A673 (cell line): ENCODE data around the gene MFSD1. TPM values are rescaled to one million over a fixed set of nuclear protein-coding genes. Genes with fewer than 3 reads are reported as not detected.

Source experiments
- BruUV-seq: library from RNA; stranded (reverse); fragments of 400-500 nt; replicated peaks from 2 replicates; lab custom pipeline; 2021; lab: Mats Ljungman, UMichigan
- CTCF ChIA-PET: fragments of 300-600 bp; sonication (Branson Sonifier 250); formaldehyde crosslinking; loops from one replicate; lab custom pipeline; 2022; ENCODE audit warnings: antibody characterized with exemption; lab: Charles Lee
- POLR2A ChIA-PET: fragments of 300-600 bp; sonication (Branson Sonifier 250); formaldehyde crosslinking; loops from one replicate; lab custom pipeline; 2022; ENCODE audit warnings: antibody characterized with exemption; ENCODE audit not compliant: low non-redundant PET; lab: Charles Lee
- DNase-seq: peaks from one replicate; pipeline ENCODE4 v3.0.0-alpha.2; 2015; ENCODE audit warnings: low spot score
- H3K27ac ChIP-seq: fragments of 200-600 bp; sonication (generic); 2 replicates; pipeline ENCODE4 v1.5.1; 2016; ENCODE audit warnings: mixed run types, low read depth, mild to moderate bottlenecking, mixed read lengths, antibody characterized with exemption, low read length; ENCODE audit not compliant: poor library complexity, severe bottlenecking
- H3K27me3 ChIP-seq: fragments of 200-600 bp; sonication (generic); replicated peaks from 2 replicates; pipeline ENCODE4 v1.6.1; 2017; ENCODE audit warnings: mixed run types, low read depth, mild to moderate bottlenecking, mixed read lengths, antibody characterized with exemption, low read length; ENCODE audit not compliant: insufficient read depth, poor library complexity
- H3K36me3 ChIP-seq: fragments of 200-600 bp; sonication (generic); 2 replicates; pipeline ENCODE4 v1.6.1; 2016; ENCODE audit warnings: mixed run types, mild to moderate bottlenecking, mixed read lengths, antibody characterized with exemption, low read length; ENCODE audit not compliant: insufficient read depth, poor library complexity, severe bottlenecking
- H3K4me1 ChIP-seq: fragments of 200-600 bp; sonication (generic); 2 replicates; pipeline ENCODE4 v1.6.1; 2017; ENCODE audit warnings: mixed run types, mild to moderate bottlenecking, mixed read lengths, antibody characterized with exemption, low read length; ENCODE audit not compliant: insufficient read depth, poor library complexity, severe bottlenecking
- H3K4me3 ChIP-seq: fragments of 200-600 bp; sonication (generic); 2 replicates; pipeline ENCODE4 v1.5.1; 2016; ENCODE audit warnings: low read depth, mixed run types, mild to moderate bottlenecking, mixed read lengths, low read length; ENCODE audit not compliant: poor library complexity, severe bottlenecking
- H3K9me3 ChIP-seq: fragments of 200-600 bp; sonication (generic); 2 replicates; pipeline ENCODE4 v1.6.1; 2016; ENCODE audit warnings: mixed run types, low read depth, mild to moderate bottlenecking, mixed read lengths, antibody characterized with exemption, low read length; ENCODE audit not compliant: poor library complexity, severe bottlenecking
- CTCF ChIP-seq: fragments of 300-800, 200-600 bp; sonication (generic); conservative IDR thresholded peaks from 2 replicates; pipeline ENCODE4 v1.5.1; 2017; ENCODE audit warnings: low read depth, mild to moderate bottlenecking, antibody characterized with exemption, low read length, moderate library complexity, mixed read lengths
- EZH2 ChIP-seq: fragments of 200-600 bp; sonication (generic); IDR thresholded peaks from 2 replicates; pipeline ENCODE4 v1.6.1; 2017; ENCODE audit warnings: borderline replicate concordance, low read depth, mild to moderate bottlenecking, mixed read lengths, antibody characterized with exemption, low read length; ENCODE audit not compliant: poor library complexity, severe bottlenecking
- intact Hi-C: fragments of 100-400 bp; cut with micrococcal nuclease; formaldehyde crosslinking; loops from one replicate; pipeline ENCODE4 v1.10.0; 2022; ENCODE audit not compliant: unreplicated experiment
- total RNA-seq: library from RNA; stranded (reverse); gene quantifications from 2 replicates; pipeline ENCODE4 v1.2.3, GENCODE V29; 2021

MFSD1 gene
- total RNA-seq, 1 experiment from 2014 or later, result 15.2 TPM

GRCh38 chr3:158808697-158809096 lies 6.8 kb downstream of the MFSD1 start:
- Histone ChIP-seq H3K27me3 (no peaks in the 10 kb centered on the region), H3K4me1 (no peaks in the 10 kb centered on the region), H3K27ac (no peak overlapping the region), H3K4me3 (no peak overlapping the region), H3K36me3 (no peaks in the 10 kb centered on the region), H3K9me3 (no peaks in the 10 kb centered on the region)
- no peak for TF ChIP-seq EZH2
- no peak for TF ChIP-seq CTCF
- no peak for DNase-seq
- ChIA-PET CTCF (no interaction called here), POLR2A (no interaction called here)
- BruUV-seq, result no TSS peak
- intact Hi-C loops, result no loop called here

GRCh38 chr3:158809642-158810041 lies 7.8 kb downstream of the MFSD1 start:
- Histone ChIP-seq H3K27ac (no peak overlapping the region), H3K4me1 (no peaks in the 10 kb centered on the region), H3K27me3 (no peaks in the 10 kb centered on the region), H3K9me3 (no peaks in the 10 kb centered on the region), H3K36me3 (no peaks in the 10 kb centered on the region), H3K4me3 (no peak overlapping the region)
- TF ChIP-seq EZH2 (no peak), CTCF (no peak)
- CTCF ChIA-PET, result no interaction called here
- intact Hi-C loops, result no loop called here
- no peak for DNase-seq
- BruUV-seq, result no TSS peak
- POLR2A ChIA-PET, result no interaction called here

GRCh38 chr3:158810823-158811724 lies 9.2 kb downstream of the MFSD1 start:
- BruUV-seq, result no TSS peak
- H3K9me3 ChIP-seq, result no peaks in the 10 kb centered on the region
- CTCF ChIA-PET, result no interaction called here
- H3K36me3 ChIP-seq, result no peaks in the 10 kb centered on the region
- intact Hi-C loops, result no loop called here
- POLR2A ChIA-PET, result no interaction called here
- no peak for DNase-seq
- TF ChIP-seq EZH2 (no peak), CTCF (no peak)
- no peaks in the 10 kb centered on the region for H3K27me3 ChIP-seq
- H3K27ac ChIP-seq, result no peak overlapping the region
- no peak overlapping the region for H3K4me3 ChIP-seq
- no peaks in the 10 kb centered on the region for H3K4me1 ChIP-seq
